Measurements from ENCODE around the gene GLRA2.

DNA sequence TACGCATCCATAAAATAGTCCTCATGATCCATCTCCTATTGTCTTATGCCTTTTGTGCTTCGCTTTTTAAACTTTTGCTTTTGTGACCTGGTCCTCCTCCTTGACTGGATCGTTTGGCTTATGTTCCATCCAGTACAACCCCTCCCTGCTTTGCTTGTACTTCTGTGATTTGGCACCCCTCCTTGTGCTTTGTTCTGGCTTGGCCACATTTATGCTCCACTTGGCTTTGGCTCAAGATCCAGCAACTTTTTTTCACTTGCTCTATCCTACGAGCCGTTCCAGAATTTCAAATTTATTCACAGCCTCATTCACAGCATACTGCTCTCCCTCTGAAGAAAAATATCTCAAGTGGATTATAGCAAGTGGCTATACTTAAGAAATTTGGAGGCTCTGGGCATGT lies 28.0 kb upstream of the GLRA2 start:
- TF ChIP-seq EZH2 (IDR thresholded peaks at IDR 0.05; ENCODE audit: insufficient read depth, poor library complexity, severe bottlenecking) (no peak), EZH2phosphoT487 (IDR thresholded peaks at IDR 0.05; ENCODE audit: insufficient read depth, low read depth) (no peak)
